ENCODE measurements around the gene PAK5. TPM values are rescaled to one million over a fixed set of nuclear protein-coding genes. Genes with fewer than 3 reads are reported as not detected.

The PAK5 gene
- total RNA-seq, 1 experiment from 2014 or later = not detected

GRCh38 chr20:9617940-9618339 is 220.9 kb downstream of the PAK5 start:
- DNase-seq (ENCODE audit: low read depth, low spot score) (peak; percentile 61), ATAC-seq (peak; percentile 88)
- H3K79me2 ChIP-seq (ENCODE audit: insufficient read depth, low read length) = no peaks in the 10 kb centered on the region
- no peaks in the 10 kb centered on the region for H3K9me3 ChIP-seq (ENCODE audit: control insufficient read depth in 1 of 2, insufficient read depth in 1 of 2, low read depth in 1 of 2, low read length in 2 of 2)
- no TSS peak for BruUV-seq (replicated peaks)
- no peak overlapping the region for H3K4me3 ChIP-seq (replicated peaks in 1 of 2; ENCODE audit: low read depth in 1 of 2, low read length in 2 of 2)
- POLR2A ChIA-PET = interaction anchor here (0.9 kb wide), 1 partner anchor 349 kb away, joined by 3 read pairs; no protein-coding TSS in a partner anchor
- H4K20me1 ChIP-seq (ENCODE audit: insufficient read depth) = no peaks in the 10 kb centered on the region
- H3K4me1 ChIP-seq (ENCODE audit: control insufficient read depth in 1 of 2, insufficient read depth in 2 of 2, low read length in 2 of 2) = no peaks in the 10 kb centered on the region
- H3K9me2 ChIP-seq (ENCODE audit: insufficient read depth) = no peaks in the 10 kb centered on the region
- CTCF ChIA-PET = interaction anchor here (0.6 to 3.1 kb wide), 31 partner anchors 9 to 1929 kb away, joined by 3 to 55 read pairs (median 5); partner anchors contain the start of gene MKKS
- H3K27ac ChIP-seq (ENCODE audit: low read depth, low read length) = no peak overlapping the region
- H3K9ac ChIP-seq (ENCODE audit: low read length) = no peak overlapping the region
- TF ChIP-seq, protein P1, sequence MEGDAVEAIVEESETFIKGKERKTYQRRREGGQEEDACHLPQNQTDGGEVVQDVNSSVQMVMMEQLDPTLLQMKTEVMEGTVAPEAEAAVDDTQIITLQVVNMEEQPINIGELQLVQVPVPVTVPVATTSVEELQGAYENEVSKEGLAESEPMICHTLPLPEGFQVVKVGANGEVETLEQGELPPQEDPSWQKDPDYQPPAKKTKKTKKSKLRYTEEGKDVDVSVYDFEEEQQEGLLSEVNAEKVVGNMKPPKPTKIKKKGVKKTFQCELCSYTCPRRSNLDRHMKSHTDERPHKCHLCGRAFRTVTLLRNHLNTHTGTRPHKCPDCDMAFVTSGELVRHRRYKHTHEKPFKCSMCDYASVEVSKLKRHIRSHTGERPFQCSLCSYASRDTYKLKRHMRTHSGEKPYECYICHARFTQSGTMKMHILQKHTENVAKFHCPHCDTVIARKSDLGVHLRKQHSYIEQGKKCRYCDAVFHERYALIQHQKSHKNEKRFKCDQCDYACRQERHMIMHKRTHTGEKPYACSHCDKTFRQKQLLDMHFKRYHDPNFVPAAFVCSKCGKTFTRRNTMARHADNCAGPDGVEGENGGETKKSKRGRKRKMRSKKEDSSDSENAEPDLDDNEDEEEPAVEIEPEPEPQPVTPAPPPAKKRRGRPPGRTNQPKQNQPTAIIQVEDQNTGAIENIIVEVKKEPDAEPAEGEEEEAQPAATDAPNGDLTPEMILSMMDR (IDR thresholded peaks at IDR 0.05 in 2 of 3, conservative IDR thresholded peaks at IDR 0.05 in 1 of 3; ENCODE audit: borderline replicate concordance in 1 of 3, insufficient read depth in 1 of 3, low read depth in 2 of 3, low read length in 2 of 3) = peak; percentile 51 to 68 (median 55); a peak in 5 of 6 replicates
- no peak for TF ChIP-seq SP1 (IDR thresholded peaks at IDR 0.05; ENCODE audit: low read depth)
- TF ChIP-seq, protein P2, sequence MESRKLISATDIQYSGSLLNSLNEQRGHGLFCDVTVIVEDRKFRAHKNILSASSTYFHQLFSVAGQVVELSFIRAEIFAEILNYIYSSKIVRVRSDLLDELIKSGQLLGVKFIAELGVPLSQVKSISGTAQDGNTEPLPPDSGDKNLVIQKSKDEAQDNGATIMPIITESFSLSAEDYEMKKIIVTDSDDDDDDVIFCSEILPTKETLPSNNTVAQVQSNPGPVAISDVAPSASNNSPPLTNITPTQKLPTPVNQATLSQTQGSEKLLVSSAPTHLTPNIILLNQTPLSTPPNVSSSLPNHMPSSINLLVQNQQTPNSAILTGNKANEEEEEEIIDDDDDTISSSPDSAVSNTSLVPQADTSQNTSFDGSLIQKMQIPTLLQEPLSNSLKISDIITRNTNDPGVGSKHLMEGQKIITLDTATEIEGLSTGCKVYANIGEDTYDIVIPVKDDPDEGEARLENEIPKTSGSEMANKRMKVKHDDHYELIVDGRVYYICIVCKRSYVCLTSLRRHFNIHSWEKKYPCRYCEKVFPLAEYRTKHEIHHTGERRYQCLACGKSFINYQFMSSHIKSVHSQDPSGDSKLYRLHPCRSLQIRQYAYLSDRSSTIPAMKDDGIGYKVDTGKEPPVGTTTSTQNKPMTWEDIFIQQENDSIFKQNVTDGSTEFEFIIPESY (IDR thresholded peaks at IDR 0.05; ENCODE audit: extremely low read depth, insufficient replicate concordance, low read length) = no peak
- no peak for TF ChIP-seq FOSL1 (IDR thresholded peaks at IDR 0.05; ENCODE audit: low read depth)
- peak; percentile 87 for TF ChIP-seq RAD21 (IDR thresholded peaks at IDR 0.05; ENCODE audit: low read depth)
- no peak for TF ChIP-seq EGR1 (IDR thresholded peaks at IDR 0.05; ENCODE audit: low read depth)
- TF ChIP-seq EZH2 (IDR thresholded peaks at IDR 0.05) = no peak
- TF ChIP-seq, protein P3, sequence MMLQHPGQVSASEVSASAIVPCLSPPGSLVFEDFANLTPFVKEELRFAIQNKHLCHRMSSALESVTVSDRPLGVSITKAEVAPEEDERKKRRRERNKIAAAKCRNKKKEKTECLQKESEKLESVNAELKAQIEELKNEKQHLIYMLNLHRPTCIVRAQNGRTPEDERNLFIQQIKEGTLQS (IDR thresholded peaks at IDR 0.05) = no peak
- intact Hi-C loops (cut with micrococcal nuclease) = loop anchor here (1.0 to 5.0 kb wide), 9 partner anchors 266 to 1926 kb away; no protein-coding TSS in a partner anchor
- H3K36me3 ChIP-seq (ENCODE audit: control insufficient read depth in 1 of 2, insufficient read depth in 2 of 2, low read length in 2 of 2) = no peaks in the 10 kb centered on the region
- RAD21 ChIA-PET (ENCODE audit: low non-redundant PET in 1 of 2, low total read pairs in 2 of 2, uncharacterized antibody in 2 of 2, unreplicated experiment in 2 of 2) = interaction anchor here (0.6 to 2.7 kb wide), 10 partner anchors 266 to 1925 kb away, joined by 3 to 15 read pairs (median 4); partner anchors contain the start of gene MKKS (in 1 of the 2)
- 0 out of 2 replicates have a peak, but pooled peaks cover 7% of the 10 kb centered on the region for H3K27me3 ChIP-seq (ENCODE audit: insufficient read depth, low read length)
- peak overlapping the region; percentile 33 for H3K4me2 ChIP-seq (ENCODE audit: low read length)
- H2AFZ ChIP-seq (ENCODE audit: low read depth, low read length, poor library complexity, severe bottlenecking) = peak overlapping the region; percentile 58
